IPS-18c (cell line): ENCODE data around the gene AK8.

Source experiments
- H3K4me3 ChIP-seq: 2 replicates; pipeline ENCODE4 v1.7.0; 2013; ENCODE audit warnings: low read depth, mild to moderate bottlenecking, low read length, moderate library complexity; ENCODE audit not compliant: insufficient read depth
- H3K9me3 ChIP-seq: one replicate; pipeline ENCODE4 v1.6.1; 2013; ENCODE audit warnings: mild to moderate bottlenecking, low read length, moderate library complexity; ENCODE audit not compliant: control insufficient read depth, insufficient read depth

The AK8 gene

DNA sequence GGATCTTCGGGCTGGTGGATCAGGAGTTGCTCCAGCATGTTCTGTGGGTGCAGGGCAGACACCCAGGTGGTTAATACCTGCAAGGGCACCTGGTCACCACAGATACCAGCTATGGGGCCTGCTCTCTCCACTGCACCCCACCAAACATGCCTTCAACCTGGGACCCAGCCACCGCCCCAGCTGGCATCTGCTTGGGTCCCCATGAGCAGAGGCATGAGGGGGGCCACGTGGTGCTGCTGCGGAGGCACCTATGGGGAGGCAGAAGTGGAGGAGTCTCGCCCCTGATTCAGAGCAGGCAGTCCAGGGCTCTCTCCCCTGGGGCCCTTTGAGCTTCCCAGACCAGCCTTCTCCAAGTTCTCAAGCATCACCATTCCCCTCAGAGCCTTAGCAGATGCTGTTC lies 2.9 kb downstream of the AK8 start:
- no peak overlapping the region for H3K4me3 ChIP-seq
- H3K9me3 ChIP-seq = no peaks in the 10 kb centered on the region

DNA sequence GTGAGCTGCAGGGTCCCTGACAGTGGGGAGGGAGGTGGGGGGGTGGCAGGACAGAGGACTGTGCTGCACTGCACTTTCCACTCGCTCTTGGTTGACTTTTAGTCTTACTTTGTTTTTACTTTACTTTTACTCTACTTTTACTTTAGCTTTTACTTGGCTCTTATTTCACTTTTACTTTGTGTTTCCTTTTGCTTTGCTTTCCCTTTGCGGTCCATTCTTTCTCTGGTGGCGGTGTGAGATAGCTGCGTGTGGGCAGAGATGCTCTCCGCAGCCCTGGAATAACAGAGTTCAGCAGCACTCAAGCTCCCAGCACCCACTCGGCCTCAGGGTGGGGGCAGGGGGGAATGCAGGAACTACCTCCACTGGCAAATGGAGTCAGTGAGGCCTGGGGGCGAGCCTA lies 4.7 kb downstream of the AK8 start:
- Histone ChIP-seq H3K4me3 (no peak overlapping the region), H3K9me3 (no peaks in the 10 kb centered on the region)

DNA sequence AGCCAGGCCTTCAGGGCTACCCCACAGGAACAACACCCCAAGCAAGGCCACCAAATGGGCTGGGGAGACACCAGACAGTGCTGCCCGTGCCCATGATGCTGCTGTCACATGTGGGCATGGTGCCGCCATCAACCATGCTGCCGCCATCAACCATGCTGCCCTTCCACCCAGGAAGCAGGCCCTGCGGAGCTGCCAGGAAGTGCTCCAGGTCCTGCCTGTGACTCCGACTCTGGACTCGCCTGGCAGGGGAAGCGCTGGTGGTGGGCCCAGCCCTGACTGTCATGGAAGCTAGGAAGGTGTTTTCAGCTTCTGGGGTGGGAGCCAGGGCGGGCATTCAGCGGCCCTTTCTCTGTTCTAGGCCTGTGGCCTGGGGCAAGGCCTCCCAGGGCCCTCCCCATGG lies 8.8 kb downstream of the AK8 start:
- Histone ChIP-seq H3K4me3 (no peak overlapping the region), H3K9me3 (no peaks in the 10 kb centered on the region)

DNA sequence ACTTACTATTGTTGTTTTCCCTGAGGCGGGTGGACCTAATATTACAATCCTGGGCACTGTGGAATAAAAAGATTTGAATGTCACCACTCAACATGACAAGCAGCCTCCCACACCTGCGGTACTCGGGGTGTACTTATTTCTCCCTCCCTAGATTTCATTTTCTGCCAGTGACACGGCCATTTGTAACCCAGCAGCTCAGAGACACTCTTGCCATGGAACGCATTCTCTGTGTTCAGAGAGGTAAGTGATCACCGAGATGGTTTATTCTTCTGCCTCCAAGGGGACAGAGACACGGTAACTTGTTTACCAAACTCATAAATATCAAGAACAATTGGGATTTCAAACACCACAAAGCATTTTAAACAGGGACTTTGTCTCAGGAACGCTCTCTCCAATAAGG lies 11.2 kb downstream of the AK8 start:
- Histone ChIP-seq H3K9me3 (no peaks in the 10 kb centered on the region), H3K4me3 (no peak overlapping the region)

DNA sequence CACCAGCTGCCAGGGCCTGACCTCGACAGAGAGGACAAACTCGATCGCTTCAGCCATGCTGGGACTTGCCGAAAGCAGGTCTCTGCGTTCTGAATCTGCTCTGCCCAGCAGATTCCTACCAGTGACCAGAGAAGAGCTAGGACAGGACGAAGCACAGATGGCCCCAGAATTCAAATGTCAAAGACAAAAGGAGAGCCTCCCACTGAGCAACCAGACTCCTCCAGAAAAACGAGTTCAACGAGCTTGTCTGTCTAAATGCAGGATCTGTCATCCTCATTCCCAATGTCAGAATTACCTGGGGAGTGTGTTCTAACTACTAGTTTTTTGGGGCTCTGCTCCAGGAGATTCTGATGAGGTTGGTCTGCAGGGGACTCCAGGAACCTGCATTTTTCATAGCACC lies 13.4 kb downstream of the AK8 start:
- Histone ChIP-seq H3K4me3 (no peak overlapping the region), H3K9me3 (peaks cover 3% of the 10 kb centered on the region)

DNA sequence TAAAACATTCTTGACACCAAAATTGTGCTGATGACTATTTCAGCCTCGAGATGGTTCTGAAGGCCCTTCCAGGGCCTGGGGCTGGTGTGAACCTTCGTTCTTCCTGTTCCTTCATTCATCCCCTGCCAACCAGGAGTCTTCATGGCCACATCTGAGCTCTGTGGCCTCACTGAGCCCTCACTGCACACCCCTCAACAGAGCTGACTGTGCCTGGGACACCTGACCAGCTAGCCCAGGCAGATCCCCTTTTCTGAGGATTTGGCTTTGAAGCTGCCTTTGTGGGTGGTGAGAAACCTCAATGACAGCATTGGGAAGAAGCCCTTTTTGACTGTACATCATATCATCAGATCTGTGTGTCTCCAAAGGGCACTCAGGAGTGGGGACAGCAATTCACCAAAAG lies 13.8 kb downstream of the AK8 start:
- H3K9me3 ChIP-seq = peaks cover 3% of the 10 kb centered on the region
- H3K4me3 ChIP-seq = no peak overlapping the region

DNA sequence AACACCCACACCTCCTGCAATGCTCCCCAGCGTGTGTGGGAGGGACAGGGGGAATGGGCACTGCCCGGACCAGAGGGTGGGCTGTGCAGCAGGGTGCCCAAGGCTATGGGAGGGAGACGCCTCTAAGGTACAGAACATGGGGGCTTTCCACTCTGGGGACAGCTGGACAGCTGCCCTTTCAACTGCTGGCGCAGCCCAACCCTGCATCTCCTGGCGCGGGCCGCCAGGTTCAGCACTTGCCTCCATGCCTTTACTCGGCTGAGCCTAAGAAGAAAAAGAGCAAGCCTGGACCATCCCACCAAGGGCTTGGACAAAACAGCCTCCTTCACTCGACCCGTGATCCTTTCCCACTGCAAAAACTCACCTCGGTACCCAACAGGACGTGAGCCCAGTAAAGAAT lies 15.0 kb downstream of the AK8 start:
- Histone ChIP-seq H3K9me3 (peaks cover 3% of the 10 kb centered on the region), H3K4me3 (no peak overlapping the region)

DNA sequence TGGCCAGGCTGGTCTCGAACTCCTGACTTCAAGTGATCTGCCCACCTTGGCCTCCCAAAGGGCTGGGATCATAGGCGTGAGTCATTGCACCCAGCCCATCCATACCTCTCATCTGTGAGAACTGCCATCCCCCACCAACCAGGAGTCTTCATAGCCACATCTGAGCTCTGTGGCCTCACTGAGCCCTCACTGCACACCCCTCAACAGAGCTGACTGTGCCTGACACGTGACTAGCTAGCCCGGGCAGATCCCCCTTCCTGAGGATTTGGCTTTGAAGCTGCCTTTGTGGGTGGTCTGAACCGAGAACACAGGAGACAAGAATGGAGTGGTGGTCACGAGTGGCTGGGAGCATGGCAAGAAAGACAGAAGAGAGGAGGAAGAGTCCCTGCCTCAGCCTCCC lies 15.6 kb downstream of the AK8 start:
- no peak overlapping the region for H3K4me3 ChIP-seq

DNA sequence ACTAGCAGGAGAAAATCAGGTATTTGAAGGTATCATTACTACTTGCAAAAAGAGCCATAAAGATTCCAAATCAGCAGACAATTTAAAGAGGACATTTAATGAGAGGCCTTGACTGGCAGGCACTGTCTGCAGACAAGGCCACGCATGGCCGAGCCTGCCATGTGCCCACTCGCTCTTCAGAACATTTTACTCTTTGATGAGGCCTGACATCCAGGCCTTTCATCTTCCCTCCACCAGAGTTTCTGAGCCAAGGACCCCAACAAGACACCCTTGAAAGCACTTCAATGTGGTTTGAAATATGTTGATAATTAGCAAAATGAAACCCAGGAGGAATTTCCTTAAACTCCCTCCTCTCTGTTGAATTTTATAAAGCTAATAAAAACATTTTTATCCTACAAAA lies 16.4 kb downstream of the AK8 start:
- Histone ChIP-seq H3K9me3 (peaks cover 3% of the 10 kb centered on the region), H3K4me3 (no peak overlapping the region)

More for the DNA sequence above, 15.6 kb downstream of the AK8 start:
- H3K9me3 ChIP-seq = peaks cover 3% of the 10 kb centered on the region

DNA sequence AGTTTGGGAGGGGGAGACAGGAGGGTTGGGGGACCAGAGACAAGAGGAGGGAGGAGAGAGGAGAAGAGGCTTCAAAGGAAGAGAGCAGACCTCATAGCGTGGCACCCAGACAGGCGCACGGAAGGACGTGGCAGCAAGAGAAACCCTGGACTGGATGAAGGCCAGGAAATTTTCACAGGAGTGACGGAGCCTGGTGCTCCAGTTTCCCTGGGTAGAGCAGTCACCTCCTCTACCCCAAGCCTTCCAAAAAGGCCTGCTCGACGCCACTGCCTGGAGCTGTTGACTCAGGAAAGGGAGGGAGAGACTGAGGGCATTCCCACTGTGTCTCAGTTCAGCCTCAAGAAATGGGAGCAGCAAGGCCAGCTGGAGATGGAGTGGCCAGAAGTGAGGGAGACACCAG lies 19.3 kb downstream of the AK8 start:
- H3K4me3 ChIP-seq = no peak overlapping the region
- peaks cover 3% of the 10 kb centered on the region for H3K9me3 ChIP-seq

DNA sequence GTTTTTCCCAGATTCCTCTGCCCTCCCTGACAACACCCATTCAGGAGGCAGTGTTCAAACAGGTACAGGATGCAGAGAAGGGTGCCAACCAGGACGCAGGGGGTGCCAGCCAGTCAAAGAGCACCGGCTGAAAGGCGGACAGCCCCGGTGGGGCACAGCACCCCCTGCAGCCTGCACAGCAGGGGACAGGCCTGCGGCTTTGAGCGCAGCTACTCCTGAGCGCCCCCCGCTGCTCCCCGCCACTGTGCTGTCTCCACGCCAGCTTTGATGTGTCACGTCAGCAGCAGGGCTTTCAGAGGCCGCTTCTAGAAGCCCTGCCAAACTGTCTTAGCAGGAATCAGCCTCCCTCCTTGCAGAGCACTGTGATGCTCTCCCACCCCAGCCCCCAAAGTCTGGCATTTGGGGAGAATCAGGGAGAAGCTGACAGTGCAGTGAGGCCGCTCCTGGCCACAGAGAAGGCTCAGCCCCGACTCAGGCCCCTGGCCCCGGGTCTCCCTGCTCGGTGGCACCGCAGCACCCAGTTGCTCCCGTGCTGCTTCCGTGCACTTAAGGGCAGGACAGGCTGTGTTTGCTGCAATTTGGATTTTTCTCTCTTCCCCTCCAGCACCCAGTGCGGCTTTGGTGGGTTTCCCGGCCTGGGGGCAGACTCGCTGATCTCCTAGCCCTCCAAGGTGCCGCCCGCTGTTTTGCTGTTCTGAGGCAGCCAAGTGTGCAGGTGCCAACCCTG lies 20.3 kb downstream of the AK8 start:
- H3K9me3 ChIP-seq = peaks cover 3% of the 10 kb centered on the region
- H3K4me3 ChIP-seq = no peak overlapping the region

DNA sequence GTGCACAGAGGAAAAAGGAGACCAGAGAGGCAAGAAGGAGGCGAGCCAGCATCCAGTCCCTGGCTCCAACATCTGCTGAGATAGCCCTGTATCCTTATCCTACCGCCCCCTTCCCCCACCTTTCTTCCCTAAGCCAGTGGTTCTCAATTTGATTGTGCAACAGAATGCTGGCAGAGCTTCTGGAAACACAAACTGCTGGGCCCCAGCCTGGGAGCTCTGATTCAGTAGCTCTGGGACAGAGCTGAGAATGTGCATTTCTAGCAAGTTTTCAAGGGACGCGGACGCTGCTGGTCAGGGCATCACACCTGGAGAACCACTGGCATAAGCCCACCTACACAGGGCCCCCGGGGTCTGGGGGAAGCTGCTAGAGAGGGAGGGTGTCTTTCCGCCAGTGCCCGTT lies 21.1 kb downstream of the AK8 start:
- Histone ChIP-seq H3K4me3 (no peak overlapping the region), H3K9me3 (peaks cover 3% of the 10 kb centered on the region)

DNA sequence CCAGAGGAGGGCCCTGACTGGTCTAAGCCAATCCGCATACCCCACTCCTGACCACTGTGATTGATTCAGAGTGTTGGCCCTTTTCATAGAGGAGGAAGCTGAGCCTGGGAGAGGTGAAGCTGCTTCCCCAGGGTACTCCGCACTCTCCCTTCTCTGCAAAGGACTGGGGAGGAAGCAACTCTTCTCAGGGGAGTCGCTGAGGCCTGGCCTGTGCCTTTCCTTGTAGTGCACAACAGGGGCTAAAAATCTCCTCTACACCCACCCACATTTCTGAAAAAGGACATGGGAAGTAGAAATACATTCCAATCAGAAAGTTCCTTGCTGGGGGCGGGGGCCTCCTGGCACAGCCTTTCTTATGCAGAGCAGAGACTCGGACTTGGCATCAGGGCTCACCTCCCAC lies 22.2 kb downstream of the AK8 start:
- Histone ChIP-seq H3K9me3 (peaks cover 3% of the 10 kb centered on the region), H3K4me3 (no peak overlapping the region)

DNA sequence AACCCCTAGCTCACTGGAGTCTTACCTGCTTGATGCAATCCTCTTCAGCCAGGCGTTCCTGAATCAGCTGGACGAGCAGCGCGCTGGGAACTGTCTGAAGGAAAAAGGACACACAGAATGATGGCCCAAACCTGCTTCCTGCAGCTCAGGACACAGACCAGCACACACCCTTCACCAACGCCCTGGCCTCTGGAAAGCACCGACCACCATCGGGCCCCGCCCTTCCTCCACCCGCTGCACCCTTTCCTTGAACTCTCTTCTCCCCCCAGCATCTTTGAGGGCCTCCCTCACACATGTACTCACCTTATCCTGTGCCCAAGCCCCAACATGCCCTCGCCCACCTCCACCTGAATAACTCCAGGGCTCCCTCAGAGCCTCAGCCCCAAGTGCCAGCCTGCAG lies 23.3 kb downstream of the AK8 start:
- no peaks in the 10 kb centered on the region for H3K9me3 ChIP-seq
- H3K4me3 ChIP-seq = no peak overlapping the region

DNA sequence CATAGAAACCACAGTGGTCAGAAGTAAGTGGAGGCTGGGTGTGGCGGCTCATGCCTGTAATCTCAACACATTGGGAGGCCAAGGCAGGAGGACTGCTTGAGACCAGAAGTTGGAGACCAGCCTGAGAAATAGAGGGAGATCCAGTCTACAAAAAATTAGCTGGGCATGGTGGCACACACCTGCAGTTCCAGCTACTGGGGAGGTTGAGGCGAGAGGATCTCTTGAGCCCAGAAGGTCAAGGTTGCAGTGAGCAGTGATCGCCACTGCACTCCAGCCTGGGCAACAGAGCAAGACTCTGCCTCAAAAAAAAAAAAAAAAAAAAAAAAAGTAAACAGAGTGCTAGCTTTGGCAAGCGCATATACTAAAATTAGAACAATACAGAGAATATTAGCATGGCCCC lies 24.6 kb downstream of the AK8 start:
- H3K9me3 ChIP-seq = no peaks in the 10 kb centered on the region

DNA sequence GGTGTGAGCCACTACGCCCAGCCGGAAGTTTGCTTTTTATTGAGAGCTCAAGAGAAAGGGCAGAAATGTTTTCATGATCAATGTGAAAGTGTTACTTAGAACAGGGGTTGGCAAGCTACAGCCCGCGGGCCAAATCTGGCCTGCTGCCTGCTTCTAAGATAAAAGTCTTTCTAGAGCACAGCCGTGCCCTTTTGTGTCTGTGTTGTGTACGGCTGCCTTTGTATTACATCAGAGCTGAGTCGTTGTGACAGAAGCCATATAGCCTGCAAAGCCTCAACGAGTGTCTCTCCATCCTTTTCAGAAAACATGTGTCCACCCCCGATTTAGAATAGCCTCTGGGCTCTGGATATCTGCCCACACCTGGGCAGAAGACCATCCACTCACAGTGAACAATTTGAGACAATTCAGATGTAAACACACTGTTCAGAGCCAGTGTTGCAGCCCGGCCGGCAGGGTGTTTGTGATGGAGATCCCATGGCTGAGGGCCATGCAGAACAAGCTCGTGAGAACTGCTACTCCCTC lies 28.8 kb downstream of the AK8 start:
- H3K9me3 ChIP-seq = no peaks in the 10 kb centered on the region
- no peak overlapping the region for H3K4me3 ChIP-seq

More for the DNA sequence above, 24.6 kb downstream of the AK8 start:
- no peak overlapping the region for H3K4me3 ChIP-seq

DNA sequence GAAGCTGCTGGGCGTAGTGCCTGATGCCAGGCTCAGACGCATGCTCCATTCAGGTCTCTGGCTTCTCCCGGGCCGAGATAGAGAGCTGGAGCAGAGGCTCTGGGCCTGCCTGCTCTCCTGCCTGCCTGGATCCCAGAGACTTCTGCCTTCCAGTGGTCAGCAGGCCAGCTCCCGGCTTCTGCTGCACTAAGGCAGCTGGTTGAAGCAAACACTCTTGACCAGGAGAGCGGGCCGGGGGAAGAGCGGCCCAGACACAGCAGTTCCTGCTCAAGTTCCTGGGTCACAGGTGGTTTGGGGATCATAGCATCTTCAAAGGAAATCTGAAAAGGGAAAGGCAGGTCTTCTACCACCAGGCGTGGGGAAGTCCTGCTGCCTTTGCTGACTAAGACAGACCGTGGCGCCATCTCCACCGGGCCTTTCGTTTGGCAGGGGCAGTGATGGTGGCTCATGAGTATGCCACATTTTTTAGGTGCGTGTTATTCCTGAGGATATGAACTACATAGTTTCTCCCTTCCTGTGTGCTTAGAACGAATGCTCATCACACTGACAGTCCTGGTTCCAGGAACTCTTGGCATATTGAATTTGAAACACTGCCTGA lies 31.1 kb downstream of the AK8 start:
- H3K9me3 ChIP-seq = no peaks in the 10 kb centered on the region
- H3K4me3 ChIP-seq = no peak overlapping the region

DNA sequence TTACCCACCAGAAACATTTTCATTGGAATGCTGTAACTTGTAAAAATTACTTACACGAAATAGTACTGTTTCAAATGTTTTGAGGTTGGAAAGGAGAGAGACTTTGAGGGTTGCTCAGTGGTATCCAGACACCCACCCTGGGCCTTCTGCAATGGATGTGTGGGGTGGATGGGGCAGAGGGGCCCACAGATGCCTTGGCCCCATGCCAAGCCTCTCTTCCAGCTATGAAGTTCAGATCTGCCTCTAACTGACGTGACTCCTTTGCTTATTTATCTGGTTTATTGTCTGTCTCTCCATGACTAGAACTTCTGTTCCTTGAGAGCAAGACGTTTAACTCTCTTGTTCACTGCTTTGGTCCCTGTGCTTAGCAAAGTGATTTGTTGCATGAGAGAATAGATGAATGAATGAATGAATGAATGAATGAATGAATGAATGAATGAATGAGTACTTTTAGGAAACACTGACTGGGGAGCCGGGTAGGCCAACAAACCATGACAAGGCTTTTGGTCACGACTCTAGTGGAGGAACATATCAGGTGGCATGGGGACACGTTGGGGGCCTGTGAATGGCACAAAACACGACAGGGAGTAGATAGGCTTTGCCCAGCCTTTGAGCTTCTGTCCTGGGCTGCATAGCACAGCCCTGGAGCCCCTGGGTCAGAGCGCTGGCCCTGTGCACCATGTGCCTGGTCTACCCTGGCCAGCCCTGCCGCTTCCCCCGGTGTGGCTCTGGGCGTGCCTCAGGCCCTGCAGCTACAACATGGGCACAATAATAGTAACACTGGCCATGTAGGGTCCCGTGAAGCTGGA lies 31.8 kb downstream of the AK8 start:
- no peaks in the 10 kb centered on the region for H3K9me3 ChIP-seq
- H3K4me3 ChIP-seq = no peak overlapping the region
